Body of pancreas (tissue), 4 donors: ENCODE measurements around the gene CFP. TPM values are rescaled to one million over a fixed set of nuclear protein-coding genes. Genes with fewer than 3 reads are reported as not detected.

Source experiments
- ATAC-seq: fragments of 150-250 bp; one replicate; pipeline ENCODE4 v1.9.1; 2016
- DNase-seq, 4 donors: peaks; one replicate each; pipeline ENCODE4 v3.0.0-alpha.2; 2019
- H3K27ac ChIP-seq, 4 donors: fragments of 200-600 bp; sonication (generic); 1 replicate in 3 of 4; 2 replicates in 1 of 4; pipeline versions ENCODE4 v1.5.1 to v1.6.1; 2016 to 2019; ENCODE audit warnings: mild to moderate bottlenecking in 1 of 4, mixed read lengths in 1 of 4, moderate library complexity in 1 of 4
- H3K27me3 ChIP-seq, 2 donors: fragments of 200-600 bp; sonication (generic); one replicate each; pipeline ENCODE4 v1.6.0; 2016; ENCODE audit warnings: mild to moderate bottlenecking in 1 of 2
- H3K36me3 ChIP-seq, 2 donors: fragments of 200-600 bp; sonication (generic); replicated peaks in 1 of 2; 2 replicates each; pipeline ENCODE4 v1.5.1; 2016; ENCODE audit warnings: low read depth in 2 of 2; ENCODE audit not compliant: insufficient read depth in 1 of 2
- H3K4me1 ChIP-seq: fragments of 200-600 bp; sonication (generic); one replicate; pipeline ENCODE4 v1.6.0; 2016
- H3K4me3 ChIP-seq, 2 donors: fragments of 200-600 bp; sonication (generic); 1 replicate in 1 of 2; 2 replicates in 1 of 2; pipeline ENCODE4 v1.5.1; 2016 to 2019
- H3K9me3 ChIP-seq, 3 donors: fragments of 200-600 bp; sonication (generic); 1 replicate in 2 of 3; 2 replicates in 1 of 3; pipeline ENCODE4 v1.5.1; 2016
- POLR2A ChIP-seq, 3 donors: fragments of 450-650 bp; IDR thresholded peaks; one replicate each; pipeline ENCODE4 v1.6.1; 2016; ENCODE audit warnings: antibody characterized with exemption in 3 of 3, mild to moderate bottlenecking in 2 of 3
- WGBS, 2 donors: methylation state at CpG; one replicate each; pipeline ENCODE4 v1.1.5; 2017; 5-methylcytosine and 5-hydroxymethylcytosine counted together
- intact Hi-C: fragments of 100-400 bp; cut with DNase I; formaldehyde crosslinking; loops from one replicate; pipeline ENCODE4 v1.15.1; 2023
- microRNA-seq, 2 donors: library from miRNA; unstranded; fragments of <30 nt; microRNA quantifications; one replicate each; pipeline ENCODE4, GENCODE V29; 2016; ENCODE audit warnings: borderline number of aligned reads in 2 of 2, borderline replicate concordance in 2 of 2
- small RNA-seq: library from RNA; depleted of rRNA; stranded (forward); fragments of <200 nt; gene quantifications from one replicate; pipeline ENCODE3, GENCODE V24; 2016
- total RNA-seq, 2 donors: library from RNA; depleted of rRNA; stranded (reverse); fragments of >200 nt; gene quantifications; one replicate each; pipeline ENCODE4 v1.1.0, GENCODE V29; 2016
- TF ChIP-seq, protein P1 (sequence below), 7 experiments: fragments of 450-650 bp in 4 of 7; fragments of 200-600 bp in 3 of 7; sonication (generic) in 3 of 7; IDR thresholded peaks; one replicate each; pipeline ENCODE4 v1.5.1; 2016 to 2019; ENCODE audit warnings: antibody characterized with exemption in 7 of 7

CFP gene
- total RNA-seq, 2 donors from 2014 or later: 1.8 TPM; not detected in 1

DNA sequence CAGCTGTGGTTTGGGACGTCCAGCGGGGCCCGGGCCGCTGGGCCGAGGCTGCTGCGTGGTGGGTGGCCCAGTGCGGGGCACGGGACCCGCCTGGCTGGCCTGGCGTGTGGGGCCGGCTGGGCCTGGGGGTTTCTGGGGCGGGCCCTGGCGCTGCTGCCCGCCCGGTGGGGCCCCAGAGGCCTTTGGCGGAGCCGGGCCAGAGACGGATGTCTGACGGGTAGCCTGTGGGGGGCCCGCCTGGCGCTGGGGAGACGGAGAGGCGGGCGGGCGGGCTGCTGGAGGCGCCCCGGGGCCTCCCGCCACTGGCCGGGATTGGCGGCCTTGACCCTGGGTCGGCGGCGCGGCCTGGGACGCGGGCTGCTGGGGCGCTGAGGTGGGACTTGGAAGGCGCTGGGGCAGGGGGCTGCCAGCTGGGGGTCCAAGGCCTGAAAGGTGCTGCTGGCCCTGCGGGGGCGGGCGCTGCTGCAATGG lies 55.6 kb downstream of the CFP start:
- no peak for ATAC-seq
- no CpG with 5 or more reads among the region's 41 CpGs for WGBS, 2 donors
- no peak for TF ChIP-seq POLR2A (IDR thresholded peaks at IDR 0.05)
- TF ChIP-seq, protein P1, sequence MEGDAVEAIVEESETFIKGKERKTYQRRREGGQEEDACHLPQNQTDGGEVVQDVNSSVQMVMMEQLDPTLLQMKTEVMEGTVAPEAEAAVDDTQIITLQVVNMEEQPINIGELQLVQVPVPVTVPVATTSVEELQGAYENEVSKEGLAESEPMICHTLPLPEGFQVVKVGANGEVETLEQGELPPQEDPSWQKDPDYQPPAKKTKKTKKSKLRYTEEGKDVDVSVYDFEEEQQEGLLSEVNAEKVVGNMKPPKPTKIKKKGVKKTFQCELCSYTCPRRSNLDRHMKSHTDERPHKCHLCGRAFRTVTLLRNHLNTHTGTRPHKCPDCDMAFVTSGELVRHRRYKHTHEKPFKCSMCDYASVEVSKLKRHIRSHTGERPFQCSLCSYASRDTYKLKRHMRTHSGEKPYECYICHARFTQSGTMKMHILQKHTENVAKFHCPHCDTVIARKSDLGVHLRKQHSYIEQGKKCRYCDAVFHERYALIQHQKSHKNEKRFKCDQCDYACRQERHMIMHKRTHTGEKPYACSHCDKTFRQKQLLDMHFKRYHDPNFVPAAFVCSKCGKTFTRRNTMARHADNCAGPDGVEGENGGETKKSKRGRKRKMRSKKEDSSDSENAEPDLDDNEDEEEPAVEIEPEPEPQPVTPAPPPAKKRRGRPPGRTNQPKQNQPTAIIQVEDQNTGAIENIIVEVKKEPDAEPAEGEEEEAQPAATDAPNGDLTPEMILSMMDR (IDR thresholded peaks at IDR 0.05): no peak
- no peak overlapping the region for H3K4me3 ChIP-seq
- H3K27me3 ChIP-seq: no peaks in the 10 kb centered on the region
- peaks cover 0 to 2% of the 10 kb centered on the region in 2 donors for H3K36me3 ChIP-seq
- no peak for DNase-seq
- peaks cover 18% of the 10 kb centered on the region for H3K4me1 ChIP-seq
- no peak overlapping the region for H3K27ac ChIP-seq
- intact Hi-C loops: no loop called here
- no peaks in the 10 kb centered on the region for H3K9me3 ChIP-seq

DNA sequence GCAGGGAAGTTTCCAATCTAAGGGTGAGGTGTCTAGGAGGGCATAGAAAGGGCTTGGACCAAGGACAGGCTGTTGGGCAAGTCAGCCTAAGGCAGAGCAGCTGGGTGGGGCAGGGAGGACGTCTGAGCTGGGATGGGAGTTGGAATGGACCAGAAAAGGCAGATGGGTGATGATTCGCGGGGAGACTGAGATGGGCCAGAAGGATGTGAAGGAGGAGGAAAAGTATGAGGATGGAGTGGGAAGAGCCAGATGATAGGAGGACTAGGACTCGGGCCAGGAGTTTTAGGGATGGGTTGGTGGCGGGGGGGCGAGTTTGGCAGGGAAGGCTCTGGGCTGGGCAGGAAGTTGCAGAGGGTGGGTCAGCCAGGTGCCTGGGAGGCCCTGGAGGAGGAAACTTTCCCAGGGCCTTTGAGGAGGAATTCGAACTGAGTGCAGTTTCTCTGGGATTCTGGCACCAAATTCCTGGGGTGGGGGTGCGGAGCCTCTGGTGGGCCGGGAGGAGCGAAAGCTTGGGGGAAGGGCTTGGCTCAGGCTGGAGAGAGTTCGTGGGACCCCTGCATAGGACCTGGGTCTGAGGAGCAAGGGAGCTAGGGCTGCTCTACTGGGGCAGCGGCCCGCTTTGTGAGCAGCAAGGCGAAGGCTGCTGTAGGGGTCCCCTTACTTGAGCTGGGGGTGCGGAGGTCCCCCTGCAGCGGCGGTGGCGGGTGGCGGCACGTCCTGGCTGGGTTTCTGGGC lies 56.2 kb downstream of the CFP start:
- Histone ChIP-seq H3K4me1 (peaks cover 18% of the 10 kb centered on the region), H3K27ac (no peak overlapping the region), H3K4me3 (no peak overlapping the region), H3K9me3 (no peaks in the 10 kb centered on the region), H3K36me3 (peaks cover 0 to 2% of the 10 kb centered on the region in 2 donors), H3K27me3 (no peaks in the 10 kb centered on the region)
- TF ChIP-seq, protein P1 (IDR thresholded peaks at IDR 0.05): no peak
- TF ChIP-seq POLR2A (IDR thresholded peaks at IDR 0.05): no peak
- 6 to 29% methylated on average over 5 to 6 of the region's 20 CpGs for WGBS, 2 donors
- ATAC-seq (peak; percentile 63), DNase-seq (peak in 2 of 4 donors; percentile 17 to 33)
- intact Hi-C loops: no loop called here

Small RNA genes within 50 kb of the gene (microRNA-seq; reads per million reads assigned to microRNA genes)
- 0 to 0.45 reads per million in 2 donors for gene MIR4769

Small RNA genes within 50 kb of the gene (small RNA-seq; reads per million reads assigned to genes)
- gene MIR4769: 0.47 reads per million, percentile 1 among the genes with 10 or more reads in this experiment

Other genes starting within 250 kb of the CFP start
- 1 to 10 TPM; 1.6 to 4.9 TPM for gene ZNF41, start 146.7 kb downstream of the CFP start, total RNA-seq
- gene ARAF, start 68.7 kb downstream of the CFP start, total RNA-seq: 10 to 100 TPM; 43.3 to 48.5 TPM
- gene TIMP1, start 47.5 kb downstream of the CFP start, total RNA-seq: 10 to 100 TPM; 28.0 to 62.8 TPM
- 1 to 10 TPM in 1 of 2 donors, under 1 TPM in 1; 0.26 to 4.0 TPM for gene SYN1, start 10.1 kb downstream of the CFP start, total RNA-seq
- gene ELK1, start 20.6 kb upstream of the CFP start, total RNA-seq: 1 to 10 TPM; 6.9 to 9.9 TPM
- 10 to 100 TPM; 41.9 to 56.6 TPM for gene UXT, start 29.2 kb upstream of the CFP start, total RNA-seq
- 1 to 10 TPM; 4.2 to 6.9 TPM for gene ZNF81, start 207.0 kb upstream of the CFP start, total RNA-seq